H1 (cell line): Measurements from ENCODE around the gene S1PR1. TPM values are rescaled to one million over a fixed set of nuclear protein-coding genes. Genes with fewer than 3 reads are reported as not detected.

Experiments used
- CTCF ChIA-PET: fragments of 300-600 bp; sonication (Branson Sonifier 250); formaldehyde crosslinking; loops from one replicate; lab custom pipeline; 2021; ENCODE audit not compliant: partially characterized antibody; lab: Charles Lee
- POLR2A ChIA-PET: fragments of 300-600 bp; sonication (Branson Sonifier 250); formaldehyde crosslinking; loops from one replicate; lab custom pipeline; 2021; ENCODE audit warnings: inconsistent platforms; ENCODE audit not compliant: partially characterized antibody; lab: Charles Lee
- DNase-seq, 2 experiments: peaks; one replicate each; pipeline versions ENCODE4 v3.0.0 to v3.0.0-alpha.2; 2010 to 2022; ENCODE audit warnings: low spot score in 2 of 2, low read depth in 1 of 2, mixed read lengths in 1 of 2
- FAIRE-seq: peaks from 2 replicates; lab custom pipeline; 2011; peaks lifted over from hg19 to GRCh38; lab: Jason Lieb, UNC
- H2AFZ ChIP-seq: 2 replicates; pipeline ENCODE4 v1.8.1; 2012; ENCODE audit warnings: low read length, inconsistent platforms
- H2AK5ac ChIP-seq: 2 replicates; pipeline ENCODE4 v1.6.1; 2013; ENCODE audit warnings: low read depth, low read length
- H2BK120ac ChIP-seq: replicated peaks from 2 replicates; pipeline ENCODE3; 2013; ENCODE audit warnings: low read depth, low read length, inconsistent platforms
- H2BK12ac ChIP-seq: 2 replicates; pipeline ENCODE4 v1.6.1; 2013; ENCODE audit warnings: low read depth, low read length
- H2BK15ac ChIP-seq: 2 replicates; pipeline ENCODE4 v1.6.1; 2013; ENCODE audit warnings: low read length
- H2BK20ac ChIP-seq: 2 replicates; pipeline ENCODE4 v1.6.1; 2013; ENCODE audit warnings: low read length
- H2BK5ac ChIP-seq: 2 replicates; pipeline ENCODE4 v1.6.1; 2013; ENCODE audit warnings: low read depth, low read length
- H3K14ac ChIP-seq: 2 replicates; pipeline ENCODE4 v1.6.1; 2013; ENCODE audit warnings: inconsistent platforms; ENCODE audit not compliant: insufficient read length
- H3K18ac ChIP-seq: 2 replicates; pipeline ENCODE4 v1.6.1; 2013; ENCODE audit warnings: low read length; ENCODE audit errors: extremely low read depth
- H3K23ac ChIP-seq: 2 replicates; pipeline ENCODE4 v1.6.1; 2013; ENCODE audit warnings: inconsistent platforms; ENCODE audit not compliant: insufficient read length
- H3K23me2 ChIP-seq: 2 replicates; pipeline ENCODE4 v1.6.1; 2013; ENCODE audit warnings: low read depth, low read length
- H3K27ac ChIP-seq: 2 replicates; pipeline ENCODE4 v1.6.1; 2011; ENCODE audit warnings: low read depth, low read length, inconsistent platforms
- H3K27me3 ChIP-seq, 4 experiments: replicated peaks in 1 of 4; 1 replicate in 1 of 4; 2 replicates in 3 of 4; pipeline versions ENCODE4 v1.6.1 to v1.8.1; 2011 to 2013; ENCODE audit warnings: low read length in 3 of 4, mild to moderate bottlenecking in 3 of 4, inconsistent platforms in 2 of 4, mixed read lengths in 2 of 4, moderate library complexity in 1 of 4; ENCODE audit not compliant: control insufficient read depth in 3 of 4, insufficient read depth in 3 of 4; ENCODE audit errors: extremely low read depth in 1 of 4
- H3K36me3 ChIP-seq, 4 experiments: 2 replicates each; pipeline versions ENCODE4 v1.6.1 to v1.8.1; 2011 to 2013; ENCODE audit warnings: mild to moderate bottlenecking in 4 of 4, low read length in 3 of 4, moderate library complexity in 2 of 4, control low read depth in 1 of 4, inconsistent platforms in 1 of 4; ENCODE audit not compliant: insufficient read depth in 4 of 4, control insufficient read depth in 2 of 4
- H3K4ac ChIP-seq: replicated peaks from 2 replicates; pipeline ENCODE3; 2013; ENCODE audit warnings: low read length, low read depth, mixed read lengths, inconsistent platforms; ENCODE audit not compliant: insufficient read length
- H3K4me1 ChIP-seq, 4 experiments: replicated peaks in 1 of 4; 1 replicate in 1 of 4; 2 replicates in 3 of 4; pipeline versions ENCODE4 v1.6.1 to v1.8.1; 2011 to 2013; ENCODE audit warnings: low read length in 3 of 4, inconsistent platforms in 2 of 4, mixed read lengths in 1 of 4; ENCODE audit not compliant: insufficient read depth in 4 of 4, control insufficient read depth in 3 of 4
- H3K4me2 ChIP-seq, 2 experiments: 2 replicates each; pipeline versions ENCODE4 v1.6.1 to v1.8.1; 2011 to 2013; ENCODE audit warnings: low read depth in 2 of 2, low read length in 2 of 2, control low read depth in 1 of 2, inconsistent platforms in 1 of 2, mild to moderate bottlenecking in 1 of 2; ENCODE audit not compliant: insufficient read depth in 1 of 2
- H3K4me3 ChIP-seq, 4 experiments: fragments of 200-600, 300-600 bp in 1 of 4; sonication (generic), shearing (Covaris generic), sonication (Bioruptor Twin) in 1 of 4; 2 replicates each; pipeline versions ENCODE4 v1.5.1 to v1.8.1; 2011 to 2016; ENCODE audit warnings: low read length in 4 of 4, low read depth in 3 of 4, control low read depth in 2 of 4, inconsistent platforms in 2 of 4, mild to moderate bottlenecking in 2 of 4, mixed read lengths in 1 of 4, moderate library complexity in 1 of 4; ENCODE audit not compliant: insufficient read depth in 2 of 4; ENCODE audit errors: extremely low read depth in 1 of 4
- H3K56ac ChIP-seq: replicated peaks from 2 replicates; pipeline ENCODE3; 2013; ENCODE audit warnings: low read depth, mild to moderate bottlenecking, mixed read lengths, low read length, inconsistent platforms; ENCODE audit not compliant: insufficient read length
- H3K79me1 ChIP-seq: 2 replicates; pipeline ENCODE4 v1.6.1; 2013; ENCODE audit warnings: low read depth, low read length, control low read depth
- H3K79me2 ChIP-seq, 2 experiments: 2 replicates each; pipeline versions ENCODE4 v1.6.1 to v1.8.1; 2012 to 2013; ENCODE audit warnings: low read length in 2 of 2, mild to moderate bottlenecking in 2 of 2, inconsistent platforms in 1 of 2; ENCODE audit not compliant: insufficient read depth in 2 of 2, control insufficient read depth in 1 of 2
- H3K9ac ChIP-seq, 4 experiments: replicated peaks in 1 of 4; 1 replicate in 1 of 4; 2 replicates in 3 of 4; pipeline versions ENCODE4 v1.6.1 to v1.8.1; 2011 to 2013; ENCODE audit warnings: low read depth in 3 of 4, low read length in 3 of 4, control low read depth in 2 of 4, mild to moderate bottlenecking in 2 of 4, moderate library complexity in 2 of 4, inconsistent platforms in 1 of 4; ENCODE audit errors: extremely low read depth in 1 of 4
- H3K9me3 ChIP-seq, 2 experiments: 2 replicates each; pipeline versions ENCODE4 v1.6.1 to v1.8.1; 2012 to 2013; ENCODE audit warnings: mild to moderate bottlenecking in 2 of 2, moderate library complexity in 2 of 2, control low read depth in 1 of 2, inconsistent platforms in 1 of 2, low read depth in 1 of 2, low read length in 1 of 2, mixed read lengths in 1 of 2; ENCODE audit not compliant: insufficient read depth in 2 of 2
- H4K20me1 ChIP-seq, 2 experiments: replicated peaks in 1 of 2; 2 replicates each; pipeline versions ENCODE3 to v1.8.1; 2011 to 2013; ENCODE audit warnings: inconsistent platforms in 2 of 2, low read length in 2 of 2, mild to moderate bottlenecking in 1 of 2; ENCODE audit not compliant: insufficient read depth in 2 of 2, control insufficient read depth in 1 of 2
- H4K5ac ChIP-seq: 2 replicates; pipeline ENCODE4 v1.6.1; 2013; ENCODE audit warnings: low read length, low read depth, mixed read lengths, inconsistent platforms; ENCODE audit not compliant: insufficient read length
- H4K8ac ChIP-seq: 2 replicates; pipeline ENCODE4 v1.8.0; 2013; ENCODE audit warnings: mild to moderate bottlenecking, moderate library complexity, low read length, inconsistent platforms; ENCODE audit not compliant: insufficient read depth; ENCODE audit errors: extremely low read depth
- H4K91ac ChIP-seq: replicated peaks from 2 replicates; pipeline ENCODE3; 2013; ENCODE audit warnings: low read length, mixed read lengths, inconsistent platforms; ENCODE audit not compliant: insufficient read length
- CBX5 ChIP-seq: fragments of 300-800, 300-1000 bp; sonication (generic); IDR thresholded peaks from 2 replicates; pipeline ENCODE4 v1.7.1; 2016; ENCODE audit warnings: antibody characterized with exemption, low read length, low read depth
- CREB1 ChIP-seq: IDR thresholded peaks from 2 replicates; pipeline ENCODE4 v1.6.1; 2012; ENCODE audit warnings: inconsistent platforms
- E2F6 ChIP-seq: IDR thresholded peaks from 2 replicates; pipeline ENCODE4 v1.6.1; 2012; ENCODE audit warnings: inconsistent platforms
- GTF2F1 ChIP-seq: IDR thresholded peaks from 2 replicates; pipeline ENCODE4 v1.6.1; 2012; ENCODE audit warnings: low read depth, low read length, improper control_type of control experiment, borderline replicate concordance
- JUN ChIP-seq: IDR thresholded peaks from 2 replicates; pipeline ENCODE4 v1.6.1; 2011; ENCODE audit warnings: low read depth, mild to moderate bottlenecking, improper control_type of control experiment, low read length
- KDM5A ChIP-seq: fragments of 200-600 bp; IDR thresholded peaks from 2 replicates; pipeline ENCODE4 v1.7.1; 2012; ENCODE audit warnings: mild to moderate bottlenecking, low read length, inconsistent platforms, mixed read lengths
- POLR2A ChIP-seq, 2 experiments: IDR thresholded peaks; 1 replicate in 1 of 2; 2 replicates in 1 of 2; pipeline ENCODE4 v1.6.1; 2011; ENCODE audit warnings: low read depth in 2 of 2, low read length in 2 of 2, mild to moderate bottlenecking in 2 of 2; ENCODE audit errors: control extremely low read depth in 1 of 2
- POLR2AphosphoS5 ChIP-seq: IDR thresholded peaks from 2 replicates; pipeline ENCODE4 v1.6.1; 2011; ENCODE audit warnings: low read depth, low read length
- RAD21 ChIP-seq, 2 experiments: IDR thresholded peaks in 1 of 2; conservative IDR thresholded peaks in 1 of 2; 2 replicates each; pipeline ENCODE4 v1.6.1; 2011; ENCODE audit warnings: low read depth in 2 of 2, low read length in 2 of 2, improper control_type of control experiment in 1 of 2, inconsistent platforms in 1 of 2, mild to moderate bottlenecking in 1 of 2, moderate library complexity in 1 of 2
- RBBP5 ChIP-seq: IDR thresholded peaks from 2 replicates; pipeline ENCODE4 v1.7.1; 2012; ENCODE audit warnings: low read depth, mild to moderate bottlenecking, inconsistent platforms, low read length, moderate library complexity, borderline replicate concordance
- TAF1 ChIP-seq: IDR thresholded peaks from 2 replicates; pipeline ENCODE4 v1.6.1; 2011; ENCODE audit warnings: mild to moderate bottlenecking, low read depth, low read length
- TBP ChIP-seq: IDR thresholded peaks from 2 replicates; pipeline ENCODE4 v1.6.1; 2011; ENCODE audit warnings: low read depth, low read length, improper control_type of control experiment
- WGBS, 2 experiments: shearing (Covaris generic) in 1 of 2; methylation state at CpG; one replicate each; pipeline versions ENCODE4 v1.1.6 to v1.1.7; 2013 to 2015; ENCODE audit warnings: low lambda C conversion rate in 2 of 2, mixed read lengths in 2 of 2, inconsistent platforms in 1 of 2, low coverage in 1 of 2, missing lambda C conversion rate in 1 of 2; ENCODE audit not compliant: insufficient replicate concordance in 2 of 2, insufficient coverage in 1 of 2, insufficient read length in 1 of 2; ENCODE audit errors: extremely low coverage in 1 of 2, missing lambda C conversion rate in 1 of 2; 5-methylcytosine and 5-hydroxymethylcytosine counted together
- polyA plus RNA-seq, 7 experiments: library from polyadenylated mRNA; depleted of rRNA in 3 of 7; stranded (reverse) in 5 of 7; unstranded in 2 of 7; fragments of >200 nt in 5 of 7; fragments of 200-250 nt in 2 of 7; gene quantifications; 1 replicate in 5 of 7; 2 replicates in 1 of 7; 4 replicates in 1 of 7; pipeline versions ENCODE4 v1.2.1 to v1.2.3, GENCODE V29; 2011 to 2013; ENCODE audit warnings: missing spikeins in 2 of 7, mixed read lengths in 2 of 7
- total RNA-seq: library from RNA; stranded (reverse); fragmentation: NEBNext Ultra II Directional; extraction: Animal tissue kit (Norgen Biotek cat#: 25700); gene quantifications from 2 replicates; pipeline ENCODE4 v1.2.1, GENCODE V29; 2021

Gene S1PR1
- total and polyA plus RNA-seq, 2 of the 8 experiments (the other 6 are each of a cell fraction or from before 2014, with no cell fraction given) = 3.5 to 5.5 TPM

GRCh38 chr1:101242324-101243050 is 5.7 kb downstream of the S1PR1 start:
- no peak overlapping the region for H2BK15ac ChIP-seq
- no peak overlapping the region for H3K56ac ChIP-seq
- no peak overlapping the region for H3K4me2 ChIP-seq
- no peak overlapping the region for H3K9ac ChIP-seq
- no peak overlapping the region for H2BK5ac ChIP-seq
- H2BK20ac ChIP-seq = no peak overlapping the region
- POLR2A ChIA-PET = interaction anchor here (0.6 kb wide), 1 partner anchor 321 kb away, joined by 3 read pairs; no protein-coding TSS in a partner anchor
- no peak overlapping the region for H4K5ac ChIP-seq
- H3K23me2 ChIP-seq = peaks cover under 1% of the 10 kb centered on the region; the same call in 1 of the 2 replicates
- CTCF ChIA-PET = interaction anchor here (0.6 kb wide), 1 partner anchor 9 kb away, joined by 3 read pairs; no protein-coding TSS in a partner anchor
- H3K14ac ChIP-seq = no peak overlapping the region
- H2AFZ ChIP-seq = no peak overlapping the region
- H3K27me3 ChIP-seq = peaks cover 0 to 7% (median under 1%) of the 10 kb centered on the region in 4 experiments; a peak in 3 of 7 replicates
- H3K4me1 ChIP-seq = no peaks in the 10 kb centered on the region
- H3K4ac ChIP-seq = no peak overlapping the region
- no peak overlapping the region for H3K4me3 ChIP-seq
- H3K27ac ChIP-seq = no peak overlapping the region
- FAIRE-seq (no peak), DNase-seq (no peak)
- H3K36me3 ChIP-seq = peaks cover 0 to 2% (median 0%) of the 10 kb centered on the region in 4 experiments; a peak in 1 of 8 replicates
- no peak overlapping the region for H2BK120ac ChIP-seq
- no peaks in the 10 kb centered on the region for H3K9me3 ChIP-seq
- no peak overlapping the region for H3K18ac ChIP-seq
- H3K79me2 ChIP-seq = no peaks in the 10 kb centered on the region
- no peaks in the 10 kb centered on the region for H3K79me1 ChIP-seq
- no peak overlapping the region for H4K8ac ChIP-seq
- no peak overlapping the region for H3K23ac ChIP-seq
- TF ChIP-seq E2F6 = no peak
- TF ChIP-seq GTF2F1 = no peak
- no peak for TF ChIP-seq JUN
- TF ChIP-seq TAF1 = no peak
- TF ChIP-seq POLR2A (IDR thresholded peaks at IDR 0.05; ENCODE audit: control extremely low read depth in 1 of 2, low read depth in 2 of 2, low read length in 2 of 2) = no peak
- no peak for TF ChIP-seq POLR2AphosphoS5
- TF ChIP-seq RBBP5 = no peak
- TF ChIP-seq TBP = no peak
- TF ChIP-seq RAD21 (IDR thresholded peaks at IDR 0.05 in 1 of 2, conservative IDR thresholded peaks at IDR 0.05 in 1 of 2; ENCODE audit: low read depth in 2 of 2, low read length in 2 of 2) = no peak
- no peak for TF ChIP-seq CREB1
- no peak for TF ChIP-seq CBX5
- TF ChIP-seq KDM5A = no peak
- no peaks in the 10 kb centered on the region for H4K20me1 ChIP-seq
- no peak overlapping the region for H2BK12ac ChIP-seq
- H4K91ac ChIP-seq = no peak overlapping the region
- H2AK5ac ChIP-seq = no peak overlapping the region
- 87% methylated on average over 2 of the region's 2 CpGs; no CpG with 5 or more reads in 1 of the 2 experiments for WGBS, 2 experiments
